GM19397 (cell line): ENCODE results near the gene FADS1.

Source experiments
- ATAC-seq: cut with Tn5 transposase; IDR thresholded peaks from one replicate; pipeline ENCODE4 v1.9.1; 2021; ENCODE audit warnings: mild to moderate bottlenecking, moderate library complexity; ENCODE audit not compliant: unreplicated experiment

FADS1 gene

DNA sequence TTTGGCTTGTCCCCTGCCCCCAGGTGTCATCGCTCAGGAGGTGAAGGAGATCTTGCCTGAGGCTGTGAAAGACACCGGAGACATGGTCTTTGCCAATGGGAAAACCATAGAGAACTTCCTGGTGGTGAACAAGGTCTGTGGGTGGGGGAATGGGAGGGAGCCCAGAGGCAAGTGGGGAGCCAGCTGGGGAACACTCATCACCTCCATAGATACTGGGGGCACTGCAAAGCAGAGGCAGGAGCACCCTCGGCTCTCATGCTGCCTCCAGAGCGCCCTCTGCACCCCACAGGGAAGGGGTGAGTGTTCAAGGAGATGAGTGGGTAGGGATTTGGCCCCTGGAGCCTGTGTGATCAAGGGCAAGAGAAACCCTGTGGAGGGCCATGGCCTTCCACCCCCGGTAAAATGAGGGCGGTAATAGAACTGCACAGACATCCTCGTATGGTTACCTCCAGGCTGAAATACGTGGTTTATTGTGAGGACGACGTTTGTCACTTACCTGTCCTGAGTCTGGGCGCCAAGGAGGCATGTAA is 38.4 kb downstream of the FADS1 start:
- no peak for ATAC-seq

DNA sequence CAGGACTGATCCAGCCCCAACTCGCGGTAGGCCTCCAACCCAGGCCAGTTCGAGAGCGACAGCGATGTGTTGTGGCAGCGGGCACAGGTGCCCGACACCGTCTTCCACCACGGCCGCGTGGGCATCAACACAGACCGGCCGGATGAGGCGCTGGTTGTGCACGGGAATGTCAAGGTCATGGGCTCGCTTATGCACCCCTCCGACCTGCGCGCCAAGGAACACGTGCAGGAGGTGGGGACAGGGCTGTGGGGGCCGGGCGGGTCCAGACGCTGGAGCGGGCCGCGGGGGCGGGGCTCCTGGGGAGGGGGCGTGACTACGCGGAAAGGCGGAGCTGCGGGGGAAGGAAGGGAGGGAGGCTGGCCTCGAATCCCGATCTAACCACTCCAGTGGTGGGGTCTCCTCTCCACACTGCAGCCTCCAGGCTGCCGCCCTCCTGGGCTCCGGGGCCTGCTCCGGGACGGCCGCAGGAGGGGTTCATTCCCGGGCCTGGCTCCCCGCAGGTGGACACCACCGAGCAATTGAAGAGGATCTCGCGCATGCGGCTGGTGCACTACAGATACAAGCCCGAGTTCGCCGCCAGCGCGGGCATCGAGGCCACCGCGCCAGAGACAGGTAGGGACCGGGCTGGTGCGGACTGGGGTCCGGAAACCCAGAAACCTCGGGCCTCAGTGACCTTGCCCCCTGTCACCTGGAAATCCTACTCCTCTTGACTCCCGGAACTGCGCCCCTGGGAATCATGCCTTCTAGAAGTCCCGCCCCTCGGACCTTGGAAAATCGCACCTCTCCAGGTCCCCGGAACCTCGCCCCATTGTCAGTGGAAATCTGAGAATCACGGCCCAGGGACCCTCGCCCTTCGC is 39.3 kb downstream of the FADS1 start:
- no peak for ATAC-seq

DNA sequence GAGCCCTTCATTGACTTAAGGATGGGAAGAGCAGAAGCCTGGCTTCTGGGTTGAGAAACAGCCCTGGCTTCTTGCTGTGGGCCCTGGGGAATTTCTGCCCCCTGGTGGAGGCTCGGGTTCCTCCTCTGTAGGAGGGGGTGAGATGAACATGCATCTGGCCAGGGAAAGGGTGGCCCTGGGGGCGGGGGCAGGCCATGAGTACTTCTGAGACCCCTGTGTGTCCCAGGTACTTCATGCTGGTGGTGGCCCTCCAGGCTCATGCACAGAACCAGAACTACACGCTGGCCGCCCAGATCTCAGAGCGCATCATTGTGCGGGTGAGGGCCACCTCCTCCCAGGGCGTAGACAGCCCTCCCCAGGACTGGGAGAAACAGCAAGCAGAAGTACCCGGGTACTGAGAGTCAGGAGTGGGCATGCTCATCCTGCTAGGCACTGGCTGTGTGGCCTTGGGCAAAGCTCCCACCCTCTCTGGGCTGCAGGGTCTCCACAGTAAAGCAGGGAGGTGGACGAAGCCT is 40.2 kb downstream of the FADS1 start:
- no peak for ATAC-seq

DNA sequence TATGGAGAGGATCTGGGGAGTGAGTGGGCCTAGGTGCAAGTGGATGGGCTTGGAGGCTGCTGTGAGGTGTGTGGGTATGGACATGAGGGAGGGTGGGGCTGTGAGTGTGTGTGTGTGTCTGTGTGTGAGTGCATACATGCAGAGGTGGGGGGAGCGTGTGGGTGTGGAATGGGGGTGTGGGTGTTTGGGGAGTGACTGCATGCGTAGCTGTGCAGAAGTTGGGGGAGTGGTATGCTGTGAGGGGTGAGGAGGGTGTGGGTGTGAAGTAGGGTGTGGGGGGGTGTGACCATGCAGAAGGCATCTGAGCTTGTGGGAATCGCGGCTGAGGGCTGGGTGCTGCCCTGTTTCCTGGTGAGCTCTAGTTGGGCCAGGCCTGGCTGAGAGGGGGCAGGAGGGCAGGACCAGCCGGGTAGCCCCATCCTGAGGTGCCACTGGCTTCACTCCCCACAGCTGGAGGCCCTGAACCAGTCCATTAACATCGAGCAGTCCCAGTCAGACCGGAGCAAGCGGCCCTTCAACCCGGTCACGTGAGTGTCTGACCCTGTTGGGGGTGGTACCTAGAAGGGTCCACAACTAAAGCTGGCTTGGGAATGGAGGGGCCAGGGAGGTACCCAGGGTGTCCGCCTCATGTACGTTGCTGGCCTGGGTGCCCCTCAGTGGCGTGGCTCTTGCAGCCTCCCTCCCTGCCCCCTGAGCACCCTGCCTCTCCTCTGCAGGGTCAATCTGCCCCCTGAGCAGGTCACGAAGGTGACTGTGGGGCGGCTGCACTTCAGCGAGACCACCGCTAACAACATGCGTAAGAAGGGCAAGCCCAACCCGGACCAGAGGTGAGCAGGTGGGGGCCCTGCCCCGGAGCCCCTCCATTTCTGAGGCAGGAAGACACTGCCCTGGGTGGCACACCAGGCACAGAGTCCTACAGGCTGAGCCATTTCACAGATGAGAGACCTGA is 40.9 kb downstream of the FADS1 start:
- ATAC-seq: no peak

DNA sequence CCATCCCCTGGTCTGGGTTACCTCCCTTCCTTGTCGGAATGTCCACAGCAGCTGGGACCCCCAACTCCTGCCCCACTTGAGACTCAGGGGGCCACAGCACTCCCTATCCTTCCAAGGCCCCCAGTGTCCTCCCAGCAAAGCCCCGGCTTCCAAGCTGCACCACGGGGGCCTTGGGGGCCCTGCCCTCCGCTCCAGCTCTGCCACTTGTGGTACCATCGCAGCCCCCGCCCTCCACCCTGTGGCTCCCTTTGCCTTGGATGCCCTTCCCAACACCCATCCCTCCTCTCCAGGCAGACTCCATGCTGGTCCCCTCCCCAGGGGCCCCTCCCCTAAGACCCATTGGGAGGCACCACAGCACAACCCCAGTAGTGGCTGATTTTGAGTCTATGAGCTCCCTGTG is 41.7 kb downstream of the FADS1 start:
- no peak for ATAC-seq

DNA sequence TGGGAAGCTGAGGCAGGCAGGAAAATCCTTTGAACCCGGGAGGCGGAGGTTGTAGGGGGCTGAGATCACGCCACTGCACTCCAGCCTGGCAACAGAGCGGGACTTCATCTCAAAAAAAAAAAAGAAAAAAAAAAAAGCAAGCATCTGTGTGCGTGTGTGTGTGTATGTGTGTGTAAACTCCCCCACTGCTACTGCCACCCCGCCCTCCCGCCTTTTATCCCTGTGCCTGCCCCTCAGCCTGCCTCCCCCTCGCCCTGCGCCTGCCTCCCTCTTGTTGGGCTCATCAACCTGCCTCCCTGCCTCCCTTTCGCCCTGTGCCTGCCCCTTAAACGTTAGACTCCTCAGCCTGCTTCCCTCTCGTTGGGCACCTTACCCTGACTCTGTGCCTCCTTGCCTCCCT is 42.4 kb downstream of the FADS1 start:
- no peak for ATAC-seq

DNA sequence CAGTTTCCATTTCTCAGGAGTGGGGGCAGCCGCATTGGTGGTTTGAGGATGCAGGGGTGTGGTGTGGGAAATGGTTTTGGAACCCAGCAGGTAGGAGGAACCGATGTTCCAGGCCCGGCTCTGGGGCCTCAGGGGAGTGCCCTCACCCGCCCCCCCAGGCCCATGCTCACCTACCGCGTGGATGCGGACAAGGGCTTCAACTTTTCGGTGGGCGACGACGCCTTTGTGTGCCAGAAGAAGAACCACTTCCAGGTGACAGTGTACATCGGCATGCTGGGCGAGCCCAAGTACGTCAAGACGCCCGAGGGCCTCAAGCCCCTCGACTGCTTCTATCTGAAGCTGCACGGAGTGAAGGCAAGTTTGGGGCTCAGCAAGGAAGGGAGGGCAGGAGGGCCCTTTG is 43.0 kb downstream of the FADS1 start:
- no peak for ATAC-seq

DNA sequence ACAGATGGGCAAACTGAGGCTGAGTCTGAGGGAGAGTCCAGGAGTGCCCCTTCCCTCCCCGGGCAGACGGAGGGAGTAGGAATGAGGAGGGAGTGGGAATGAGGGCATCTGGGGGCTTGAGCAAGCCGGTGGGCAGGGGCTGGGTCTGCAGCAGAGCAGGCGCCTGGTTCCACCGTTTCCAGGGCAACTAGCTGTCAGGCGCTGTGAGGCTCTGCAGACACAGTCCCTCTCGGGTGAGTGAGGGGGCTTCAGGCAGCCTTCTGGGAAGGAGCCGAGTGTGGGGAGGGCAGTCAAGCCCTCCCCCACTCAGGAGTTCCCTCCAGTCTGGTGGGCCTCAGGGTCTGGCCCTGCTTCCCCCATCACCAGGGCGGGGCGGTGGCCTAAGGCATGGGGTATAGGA is 43.4 kb downstream of the FADS1 start:
- ATAC-seq: no peak

DNA sequence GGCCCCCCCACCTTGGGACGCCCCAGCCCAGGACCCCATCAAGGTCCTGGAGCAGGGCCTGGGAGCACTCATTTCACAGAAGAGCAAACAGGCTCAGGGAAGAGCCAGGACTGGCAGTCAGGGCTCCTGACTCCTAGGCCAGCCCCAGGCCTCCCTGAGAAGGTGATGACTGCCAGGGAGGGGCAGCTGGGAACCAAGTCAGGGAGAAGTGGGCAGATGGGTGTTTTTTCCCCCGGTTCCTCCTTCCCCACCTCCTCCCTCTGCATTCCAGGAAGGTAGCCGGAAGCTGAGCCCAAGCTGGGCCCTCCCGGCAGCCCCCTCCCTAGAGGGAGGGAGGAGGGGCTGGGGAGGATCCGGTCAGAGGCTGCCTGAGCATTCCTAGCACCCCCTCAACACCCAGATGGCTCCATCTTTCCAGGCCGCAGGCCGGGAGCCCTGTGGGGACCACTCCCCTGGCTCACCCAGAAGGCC is 44.8 kb downstream of the FADS1 start:
- no peak for ATAC-seq

DNA sequence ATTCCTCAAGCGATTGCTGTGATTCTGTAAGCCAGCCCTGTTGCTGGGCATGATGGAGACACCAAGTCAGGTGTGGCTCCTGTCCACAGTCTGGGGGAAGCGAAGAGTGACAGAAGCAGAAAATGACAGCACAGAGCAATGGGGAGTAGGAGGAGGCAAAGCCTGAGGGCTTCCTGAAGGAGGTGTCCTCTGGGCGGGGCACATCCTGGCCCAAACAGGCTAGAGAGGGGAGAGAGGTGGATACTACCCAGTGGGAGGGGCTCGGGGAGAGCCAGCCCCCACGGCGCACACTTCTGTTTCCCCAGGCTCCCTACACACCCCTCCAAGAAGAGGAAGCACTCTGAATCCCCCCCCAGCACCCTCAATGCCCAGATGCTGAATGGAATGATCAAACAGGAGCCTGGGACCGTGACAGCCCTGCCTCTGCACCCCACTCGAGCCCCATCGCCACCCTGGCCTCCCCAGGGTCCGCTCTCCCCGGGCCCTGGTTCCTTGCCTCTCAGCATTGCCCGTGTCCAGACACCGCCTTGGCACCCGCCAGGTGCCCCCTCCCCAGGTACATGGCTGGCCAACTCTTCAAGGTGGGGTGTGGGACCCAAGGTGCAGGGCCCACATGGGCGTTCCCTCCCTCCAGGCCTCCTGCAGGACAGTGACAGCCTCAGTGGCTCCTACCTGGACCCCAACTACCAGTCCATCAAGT is 45.5 kb downstream of the FADS1 start:
- no peak for ATAC-seq

DNA sequence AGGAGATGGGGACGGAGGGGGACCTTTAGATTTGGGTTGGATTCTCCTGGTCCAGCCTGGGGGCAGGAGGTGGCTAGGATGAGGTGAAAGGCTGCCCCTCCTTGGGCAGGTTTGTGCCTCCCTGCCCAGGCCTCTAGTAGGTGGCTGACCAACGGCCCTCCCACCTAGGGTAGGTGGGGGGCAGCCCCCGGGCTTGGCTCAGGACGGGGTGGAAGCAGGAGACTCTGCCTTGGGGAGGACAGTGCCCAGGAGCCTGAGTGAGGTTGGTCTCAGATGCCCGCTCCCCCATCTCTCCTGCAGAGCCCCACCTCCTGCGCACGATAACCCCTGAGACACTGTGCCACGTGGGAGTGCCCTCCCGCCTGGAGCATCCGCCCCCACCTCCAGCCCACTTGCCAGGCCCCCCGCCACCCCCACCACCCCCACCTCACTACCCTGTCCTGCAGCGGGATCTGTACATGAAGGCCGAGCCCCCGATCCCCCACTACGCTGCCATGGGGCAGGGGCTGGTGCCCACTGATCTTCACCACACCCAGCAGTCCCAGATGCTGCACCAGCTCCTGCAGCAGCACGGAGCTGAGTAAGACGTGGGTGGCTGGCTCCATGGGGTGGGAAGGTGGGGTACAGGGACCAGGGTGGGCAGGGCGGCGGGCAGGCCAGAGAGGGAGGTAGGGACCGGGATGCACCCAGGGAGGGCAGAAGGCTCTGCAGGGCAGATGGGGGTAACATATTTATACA is 46.7 kb downstream of the FADS1 start:
- ATAC-seq: no peak

DNA sequence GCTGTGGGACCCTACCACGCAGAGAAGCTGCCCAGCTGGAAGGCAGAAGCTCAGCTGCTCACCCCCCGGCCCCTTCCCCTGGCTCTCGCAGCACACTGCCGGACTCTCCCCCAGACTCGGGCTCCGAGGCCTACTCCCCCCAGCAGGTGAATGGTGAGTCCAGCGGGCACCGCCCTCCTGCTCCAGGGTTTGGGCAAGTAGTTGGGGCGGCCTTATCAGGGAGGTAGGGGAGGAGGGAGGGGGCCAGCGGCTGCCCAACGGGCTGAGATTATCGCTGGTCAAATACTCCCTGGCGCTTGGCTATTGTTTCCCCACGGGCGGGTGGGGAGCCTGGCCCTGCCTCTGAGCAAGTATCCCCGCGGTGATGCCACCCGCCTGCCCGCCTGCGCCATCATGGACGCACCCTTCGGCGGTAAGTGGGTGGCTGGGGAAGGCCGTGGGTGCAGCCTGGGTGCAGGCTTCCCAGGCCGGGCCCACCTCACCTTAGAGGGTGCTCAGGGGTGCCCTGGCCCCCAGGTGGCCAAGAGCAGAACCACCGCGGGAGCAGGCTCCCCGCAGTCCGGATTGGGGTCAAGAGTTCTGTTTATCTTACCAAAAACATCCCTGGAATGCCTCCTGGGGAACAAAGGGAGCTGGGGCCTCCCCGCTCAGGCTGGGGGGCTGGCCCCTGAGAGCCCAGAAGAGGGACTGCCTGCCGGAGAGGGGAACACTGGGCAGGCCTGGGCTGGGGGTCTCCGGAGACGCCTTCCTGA is 47.5 kb downstream of the FADS1 start:
- no peak for ATAC-seq

DNA sequence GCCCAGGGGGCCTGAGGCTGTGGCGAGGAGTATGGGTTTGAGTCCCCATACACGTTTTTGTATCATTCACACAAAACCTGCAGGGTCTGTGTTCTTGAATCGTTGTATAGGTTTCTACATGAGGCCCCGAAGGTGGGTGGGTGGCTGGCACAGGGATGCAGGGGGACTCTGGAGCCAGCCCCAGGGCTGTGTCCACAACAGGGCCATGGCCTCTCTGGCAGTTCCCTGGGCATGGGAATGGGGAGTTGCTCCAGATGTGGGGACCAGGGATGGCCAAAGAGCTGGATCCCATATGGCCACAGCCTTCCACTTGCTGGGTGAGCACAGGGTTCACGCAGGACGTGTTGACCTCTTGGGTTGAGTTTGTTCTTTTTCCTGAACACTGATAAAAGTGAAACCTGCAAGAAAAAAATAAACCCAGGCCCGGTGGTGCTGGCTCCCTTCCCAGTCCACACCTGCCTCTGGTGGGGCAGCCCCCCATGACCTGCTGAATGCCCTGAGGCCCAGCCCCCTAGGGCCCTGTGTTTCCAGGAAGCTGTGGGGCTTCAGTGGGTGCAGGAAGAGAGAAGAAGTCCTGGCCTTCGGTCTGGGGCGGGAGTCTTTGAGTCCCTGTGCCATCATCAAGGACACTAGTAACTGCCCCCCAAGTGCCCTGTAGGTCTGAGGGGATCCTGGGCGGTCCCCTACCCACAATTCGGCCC is 48.3 kb downstream of the FADS1 start:
- no peak for ATAC-seq

DNA sequence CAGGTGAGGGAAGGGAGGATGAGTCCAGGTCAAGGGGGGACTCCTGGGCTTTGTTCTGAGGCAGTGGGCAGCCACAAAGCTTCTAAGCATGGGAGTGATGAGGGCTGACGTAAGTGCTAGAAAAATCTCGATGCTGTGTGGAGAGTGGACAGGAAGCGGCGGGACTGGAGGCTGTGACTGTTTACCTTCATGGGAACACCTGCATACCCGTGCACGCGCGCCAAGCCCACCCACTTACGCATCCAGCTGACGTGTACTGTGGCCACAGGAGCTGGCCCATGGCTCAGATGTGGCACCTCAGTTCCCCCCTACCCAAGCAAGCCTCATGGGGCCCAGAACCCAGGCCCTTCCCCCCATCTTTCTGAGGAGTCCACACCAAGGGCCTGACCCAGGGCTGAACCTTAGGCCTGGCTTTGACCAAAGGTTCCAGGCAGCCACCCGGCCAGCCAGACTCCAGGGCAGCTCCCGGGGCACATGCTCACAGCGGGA is 50.4 kb downstream of the FADS1 start:
- ATAC-seq: no peak

DNA sequence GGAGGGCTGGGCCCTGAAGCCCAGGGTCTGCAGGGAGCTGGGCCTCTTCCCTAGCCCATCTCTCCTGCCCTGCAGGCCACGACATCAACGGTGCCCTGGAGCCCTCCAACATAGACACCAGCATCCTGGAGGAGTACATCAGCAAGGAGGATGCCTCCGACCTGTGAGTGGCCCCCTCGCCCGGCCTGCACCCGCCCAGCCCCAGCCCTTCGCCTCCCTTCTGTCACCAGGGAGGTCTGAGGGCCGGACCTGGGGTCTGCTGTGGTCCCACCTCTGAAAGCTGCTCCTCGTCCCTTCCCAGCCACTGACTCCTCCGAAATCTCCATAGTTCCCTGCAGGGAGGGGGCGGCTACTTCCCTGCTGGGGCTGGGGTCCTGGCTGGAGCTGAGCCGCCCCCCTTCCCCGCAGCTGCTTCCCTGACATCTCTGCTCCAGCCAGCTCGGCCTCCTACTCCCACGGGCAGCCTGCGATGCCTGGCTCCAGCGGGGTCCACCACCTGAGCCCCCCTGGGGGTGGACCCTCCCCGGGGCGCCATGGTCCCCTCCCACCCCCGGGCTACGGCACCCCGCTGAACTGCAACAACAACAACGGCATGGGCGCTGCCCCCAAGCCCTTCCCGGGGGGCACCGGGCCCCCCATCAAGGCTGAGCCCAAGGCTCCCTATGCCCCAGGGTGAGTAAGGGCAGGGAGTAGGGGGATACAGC is 51.1 kb downstream of the FADS1 start:
- ATAC-seq: no peak

DNA sequence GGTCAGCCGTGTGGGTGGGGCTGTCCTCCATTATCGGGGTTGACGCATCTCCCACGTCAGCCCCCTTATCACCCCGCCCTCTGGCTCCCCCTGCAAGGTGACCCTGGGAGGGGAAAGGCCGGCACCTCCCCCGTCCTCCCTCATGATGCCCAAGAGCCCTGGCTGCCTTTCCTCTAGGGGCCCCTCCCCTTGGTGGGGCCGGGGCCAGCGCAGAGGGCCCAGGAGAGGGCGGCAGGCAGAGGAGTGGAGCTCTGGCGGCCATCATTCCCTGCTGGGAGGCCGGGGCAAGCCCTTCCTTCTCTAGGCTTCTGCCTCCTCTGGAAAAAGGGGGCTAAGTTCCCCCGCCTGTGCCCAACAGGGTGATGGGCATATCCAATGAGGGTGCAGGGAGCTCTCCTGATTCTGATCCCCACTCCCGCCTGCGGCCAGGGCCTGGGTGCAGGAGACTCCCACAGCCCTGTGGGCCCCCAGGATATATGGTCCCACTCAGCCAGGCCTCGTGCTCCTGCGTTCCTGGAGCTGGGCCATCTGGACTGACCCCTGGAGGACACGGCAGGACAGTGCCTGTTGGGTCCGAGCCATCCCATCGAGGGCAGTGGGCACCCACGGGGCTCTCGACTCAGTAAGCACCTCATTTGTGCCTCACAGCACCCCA is 52.1 kb downstream of the FADS1 start:
- ATAC-seq: no peak

DNA sequence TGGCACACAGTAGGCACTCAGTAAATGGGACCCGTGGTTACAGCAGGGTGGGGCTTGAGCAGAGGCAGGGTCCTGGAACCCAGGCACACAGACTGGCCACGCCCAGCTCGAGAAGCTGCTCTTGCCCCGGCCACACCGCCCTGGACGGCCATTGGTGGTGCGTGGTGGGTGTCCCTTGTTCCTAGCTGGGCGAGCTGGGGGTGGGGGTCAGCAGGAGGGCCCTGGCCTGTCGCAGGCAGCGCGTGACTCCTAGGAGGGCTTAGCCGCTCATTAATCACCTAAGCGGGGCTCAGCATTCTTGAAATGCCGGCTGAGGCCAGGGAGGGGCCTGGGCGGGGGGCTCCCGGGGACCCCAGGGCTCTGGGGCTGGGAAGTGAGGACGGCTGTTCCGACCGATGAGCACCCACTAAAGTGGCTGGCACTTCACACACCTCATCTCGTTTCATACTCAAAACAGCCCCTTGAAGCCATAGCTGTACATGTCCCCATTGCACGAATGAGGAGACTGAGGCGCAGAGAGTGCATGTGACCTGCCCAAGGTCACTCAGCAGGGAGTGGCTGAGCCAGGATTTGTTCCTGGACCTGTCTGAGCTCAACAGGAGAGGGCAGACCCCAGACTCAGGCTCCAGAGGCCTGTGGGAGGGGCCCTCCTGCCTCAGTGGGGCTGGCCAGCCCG is 52.7 kb downstream of the FADS1 start:
- ATAC-seq: no peak
